ENCODE measurements around the gene CRADD. TPM values are rescaled to one million over a fixed set of nuclear protein-coding genes. Genes with fewer than 3 reads are reported as not detected.
"Not testable (repeated sequence)": the region's sequence is repeated elsewhere in the genome, so short reads cannot be mapped to it uniquely, and the experiment has no call there.

The CRADD gene
- total and polyA plus RNA-seq, 4 donors, result 6.3 to 28.9 (median 16.6) TPM

GRCh38 chr12:93751864-93752610, 74.9 kb downstream of the CRADD start:
- WGBS, 2 donors, result 76 to 90% methylated on average over 6 of the region's 6 CpGs
- TF ChIP-seq CTCF (IDR thresholded peaks at IDR 0.05; ENCODE audit: control extremely low read depth, extremely low read depth), result no peak
- Histone ChIP-seq H3K4me3 (no peak overlapping the region), H3K27ac (ENCODE audit: low read depth in 1 of 2, low read length in 1 of 2) (peak overlapping the region in 1 of 2 donors; percentile 75), H3K27me3 (ENCODE audit: control insufficient read depth in 3 of 3, insufficient read depth in 3 of 3, low read length in 2 of 3) (no peaks in the 10 kb centered on the region), H3K9ac (ENCODE audit: insufficient read depth in 1 of 2, low read length in 2 of 2) (no peak overlapping the region), H3K9me3 (ENCODE audit: control insufficient read depth in 4 of 4, insufficient read depth in 3 of 4, low read length in 3 of 4) (peaks cover 0 to 4% (median 0%) of the 10 kb centered on the region in 4 donors), H3K4me1 (ENCODE audit: control insufficient read depth in 5 of 5, insufficient read depth in 5 of 5, low read length in 5 of 5) (peaks cover 0 to 19% (median 7%) of the 10 kb centered on the region in 5 donors), H3K36me3 (ENCODE audit: control insufficient read depth in 4 of 4, insufficient read depth in 4 of 4, low read length in 4 of 4) (peaks cover 0 to 2% (median 0%) of the 10 kb centered on the region in 4 donors)
- DNase-seq (no peak), ATAC-seq (ENCODE audit: insufficient read depth, low FRiP score) (peak; percentile 73)

GRCh38 chr12:93753285-93753684, 76.1 kb downstream of the CRADD start:
- Histone ChIP-seq H3K9ac (ENCODE audit: insufficient read depth in 1 of 2, low read length in 2 of 2) (no peak overlapping the region), H3K9me3 (ENCODE audit: control insufficient read depth in 4 of 4, insufficient read depth in 3 of 4, low read length in 3 of 4) (peaks cover 0 to 4% (median 0%) of the 10 kb centered on the region in 4 donors), H3K36me3 (ENCODE audit: control insufficient read depth in 4 of 4, insufficient read depth in 4 of 4, low read length in 4 of 4) (peaks cover 0 to 2% (median 0%) of the 10 kb centered on the region in 4 donors), H3K27ac (ENCODE audit: low read depth in 1 of 2, low read length in 1 of 2) (no peak overlapping the region), H3K27me3 (ENCODE audit: control insufficient read depth in 3 of 3, insufficient read depth in 3 of 3, low read length in 2 of 3) (no peaks in the 10 kb centered on the region), H3K4me1 (ENCODE audit: control insufficient read depth in 5 of 5, insufficient read depth in 5 of 5, low read length in 5 of 5) (peaks cover 0 to 26% (median 7%) of the 10 kb centered on the region in 5 donors), H3K4me3 (no peak overlapping the region)
- ATAC-seq (ENCODE audit: insufficient read depth, low FRiP score), result no peak
- TF ChIP-seq CTCF (IDR thresholded peaks at IDR 0.05; ENCODE audit: control extremely low read depth, extremely low read depth), result no peak
- WGBS, 2 donors, result 99% methylated on average over 3 of the region's 3 CpGs
- no peak for DNase-seq

GRCh38 chr12:93753838-93754429, 76.8 kb downstream of the CRADD start:
- Histone ChIP-seq H3K9me3 (ENCODE audit: control insufficient read depth in 4 of 4, insufficient read depth in 3 of 4, low read length in 3 of 4) (peaks cover 0 to 4% (median 0%) of the 10 kb centered on the region in 4 donors), H3K4me3 (no peak overlapping the region), H3K4me1 (ENCODE audit: control insufficient read depth in 5 of 5, insufficient read depth in 5 of 5, low read length in 5 of 5) (peaks cover 0 to 22% (median 7%) of the 10 kb centered on the region in 5 donors), H3K27ac (ENCODE audit: low read depth in 1 of 2, low read length in 1 of 2) (no peak overlapping the region), H3K27me3 (ENCODE audit: control insufficient read depth in 3 of 3, insufficient read depth in 3 of 3, low read length in 2 of 3) (no peaks in the 10 kb centered on the region), H3K9ac (ENCODE audit: insufficient read depth in 1 of 2, low read length in 2 of 2) (no peak overlapping the region), H3K36me3 (ENCODE audit: control insufficient read depth in 4 of 4, insufficient read depth in 4 of 4, low read length in 4 of 4) (peaks cover 0 to 2% (median 0%) of the 10 kb centered on the region in 4 donors)
- DNase-seq (no peak), ATAC-seq (ENCODE audit: insufficient read depth, low FRiP score) (no peak)
- 99% methylated on average over 3 of the region's 3 CpGs for WGBS, 2 donors
- no peak for TF ChIP-seq CTCF (IDR thresholded peaks at IDR 0.05; ENCODE audit: control extremely low read depth, extremely low read depth)

- H3K4me3 ChIP-seq; H3K36me3 ChIP-seq (ENCODE audit: control insufficient read depth in 4 of 4, insufficient read depth in 4 of 4, low read length in 4 of 4); H3K9me3 ChIP-seq (ENCODE audit: control insufficient read depth in 4 of 4, insufficient read depth in 3 of 4, low read length in 3 of 4); H3K9ac ChIP-seq (ENCODE audit: insufficient read depth in 1 of 2, low read length in 2 of 2); H3K27me3 ChIP-seq (ENCODE audit: control insufficient read depth in 3 of 3, insufficient read depth in 3 of 3, low read length in 2 of 3); H3K27ac ChIP-seq (ENCODE audit: low read depth in 1 of 2, low read length in 1 of 2); ATAC-seq (ENCODE audit: insufficient read depth, low FRiP score); DNase-seq: not testable (repeated sequence)
- H3K4me1 ChIP-seq (ENCODE audit: control insufficient read depth in 5 of 5, insufficient read depth in 5 of 5, low read length in 5 of 5), result peaks cover 0 to 21% (median 7%) of the 10 kb centered on the region in 5 donors
These were observed 77.7 kb downstream of the CRADD start for GRCh38 chr12:93754859-93755258.

Data from lung (tissue), 12 donors.